Caco-2 (cell line): ENCODE measurements around the gene PARD3. TPM values are rescaled to one million over a fixed set of nuclear protein-coding genes. Genes with fewer than 3 reads are reported as not detected.

Source experiments
- BruUV-seq: library from RNA; stranded (reverse); fragments of 400-500 nt; replicated peaks from 2 replicates; lab custom pipeline; 2021; lab: Mats Ljungman, UMichigan
- CTCF ChIA-PET: fragments of 300-600 bp; sonication (Branson Sonifier 250); formaldehyde crosslinking; loops from one replicate; lab custom pipeline; 2022; ENCODE audit warnings: antibody characterized with exemption; lab: Charles Lee
- POLR2A ChIA-PET: fragments of 300-600 bp; sonication (Branson Sonifier 250); formaldehyde crosslinking; loops from one replicate; lab custom pipeline; 2022; ENCODE audit warnings: antibody characterized with exemption; lab: Charles Lee
- DNase-seq, 2 experiments: peaks; one replicate each; pipeline versions ENCODE4 v3.0.0 to v3.0.0-alpha.2; 2020 to 2022
- H3K27me3 ChIP-seq: replicated peaks from 2 replicates; pipeline ENCODE4 v1.6.0; 2011; ENCODE audit warnings: low read length; ENCODE audit not compliant: control insufficient read depth, insufficient read depth
- H3K36me3 ChIP-seq: 2 replicates; pipeline ENCODE4 v1.5.1; 2011; ENCODE audit warnings: low read length; ENCODE audit not compliant: control insufficient read depth, insufficient read depth
- H3K4me1 ChIP-seq: fragments of 250-450 bp; sonication (Bioruptor Pico); 2 replicates; pipeline ENCODE4 v1.5.1; 2020; ENCODE audit warnings: mild to moderate bottlenecking
- H3K4me3 ChIP-seq: 2 replicates; pipeline ENCODE4 v1.5.1; 2011; ENCODE audit warnings: low read depth, mild to moderate bottlenecking, control low read depth, low read length
- H3K9me3 ChIP-seq: fragments of 250-450 bp; sonication (Bioruptor Pico); 2 replicates; pipeline ENCODE4 v1.5.1; 2020; ENCODE audit warnings: mild to moderate bottlenecking, moderate library complexity
- H3K27ac Mint-ChIP-seq: one replicate; pipeline ENCODE4 v1.8.0; 2022; ENCODE audit warnings: mixed read lengths; ENCODE audit not compliant: unreplicated experiment
- H3K27me3 Mint-ChIP-seq: one replicate; pipeline ENCODE4 v1.8.0; 2022; ENCODE audit warnings: mixed read lengths; ENCODE audit not compliant: insufficient read depth, unreplicated experiment
- H3K36me3 Mint-ChIP-seq: one replicate; pipeline ENCODE4 v1.8.0; 2022; ENCODE audit warnings: mild to moderate bottlenecking, mixed read lengths; ENCODE audit not compliant: insufficient read depth, unreplicated experiment
- H3K4me1 Mint-ChIP-seq: one replicate; pipeline ENCODE4 v1.8.0; 2022; ENCODE audit warnings: low read depth, mixed read lengths; ENCODE audit not compliant: unreplicated experiment
- H3K4me3 Mint-ChIP-seq: one replicate; pipeline ENCODE4 v1.8.0; 2022; ENCODE audit warnings: mild to moderate bottlenecking, moderate library complexity, mixed read lengths; ENCODE audit not compliant: unreplicated experiment
- H3K9me3 Mint-ChIP-seq: one replicate; pipeline ENCODE4 v1.8.0; 2022; ENCODE audit warnings: mixed read lengths; ENCODE audit not compliant: unreplicated experiment
- CTCF ChIP-seq, 2 experiments: fragments of 200-600 bp in 1 of 2; IDR thresholded peaks; 1 replicate in 1 of 2; 2 replicates in 1 of 2; pipeline versions ENCODE4 v1.5.1 to v1.8.0; 2011 to 2022; ENCODE audit warnings: antibody characterized with exemption in 1 of 2, control low read depth in 1 of 2, inconsistent platforms in 1 of 2, low read depth in 1 of 2, low read length in 1 of 2, mild to moderate bottlenecking in 1 of 2, moderate library complexity in 1 of 2; ENCODE audit not compliant: insufficient read depth in 1 of 2, severe bottlenecking in 1 of 2, unreplicated experiment in 1 of 2
- intact Hi-C: fragments of 100-400 bp; cut with micrococcal nuclease; formaldehyde crosslinking; loops from one replicate; pipeline ENCODE4 v1.10.0; 2022; ENCODE audit not compliant: unreplicated experiment
- total RNA-seq: library from RNA; stranded (reverse); gene quantifications from 2 replicates; pipeline ENCODE4 v1.2.3, GENCODE V29; 2022

The PARD3 gene
- total RNA-seq, 1 experiment from 2014 or later: 80.7 TPM

GRCh38 chr10:34313353-34313752 is 501.7 kb downstream of the PARD3 start:
- Histone ChIP-seq H3K4me1 (no peaks in the 10 kb centered on the region), H3K4me3 (no peak overlapping the region), H3K9me3 (no peaks in the 10 kb centered on the region), H3K27me3 (no peaks in the 10 kb centered on the region), H3K36me3 (no peaks in the 10 kb centered on the region)
- Mint-ChIP-seq H3K9me3 (peaks cover 10% of the 10 kb centered on the region), H3K36me3 (peaks cover 6% of the 10 kb centered on the region), H3K4me3 (no peak overlapping the region), H3K4me1 (no peaks in the 10 kb centered on the region), H3K27me3 (no peaks in the 10 kb centered on the region), H3K27ac (no peak overlapping the region)
- CTCF ChIA-PET: no interaction called here
- no TSS peak for BruUV-seq
- intact Hi-C loops: no loop called here
- POLR2A ChIA-PET: no interaction called here
- DNase-seq: no peak
- TF ChIP-seq CTCF (IDR thresholded peaks at IDR 0.05; ENCODE audit: insufficient read depth in 1 of 2, low read depth in 1 of 2, low read length in 1 of 2, severe bottlenecking in 1 of 2, unreplicated experiment in 1 of 2): no peak

- no peak for TF ChIP-seq CTCF (IDR thresholded peaks at IDR 0.05; ENCODE audit: insufficient read depth in 1 of 2, low read depth in 1 of 2, low read length in 1 of 2, severe bottlenecking in 1 of 2, unreplicated experiment in 1 of 2)
- Mint-ChIP-seq H3K4me1 (no peaks in the 10 kb centered on the region), H3K4me3 (no peak overlapping the region), H3K27ac (no peak overlapping the region), H3K27me3 (no peaks in the 10 kb centered on the region), H3K9me3 (peaks cover 10% of the 10 kb centered on the region), H3K36me3 (peaks cover 11% of the 10 kb centered on the region)
- ChIA-PET POLR2A (no interaction called here), CTCF (no interaction called here)
- intact Hi-C loops: no loop called here
- H3K4me3 ChIP-seq: no peak overlapping the region
- H3K27me3 ChIP-seq: no peaks in the 10 kb centered on the region
- H3K9me3 ChIP-seq: no peaks in the 10 kb centered on the region
- no TSS peak for BruUV-seq
- DNase-seq: no peak
- no peaks in the 10 kb centered on the region for H3K4me1 ChIP-seq
- no peaks in the 10 kb centered on the region for H3K36me3 ChIP-seq
Measured at GRCh38 chr10:34311679-34312078, 503.4 kb downstream of the PARD3 start.

GRCh38 chr10:34310234-34310633 is 504.9 kb downstream of the PARD3 start:
- peaks cover 11% of the 10 kb centered on the region for H3K36me3 Mint-ChIP-seq

More at GRCh38 chr10:34310234-34310633, 504.9 kb downstream of the PARD3 start:
- no peaks in the 10 kb centered on the region for H3K9me3 ChIP-seq
- no peak for TF ChIP-seq CTCF (IDR thresholded peaks at IDR 0.05; ENCODE audit: insufficient read depth in 1 of 2, low read depth in 1 of 2, low read length in 1 of 2, severe bottlenecking in 1 of 2, unreplicated experiment in 1 of 2)
- ChIA-PET CTCF (interaction anchor here (1.2 kb wide), 1 partner anchor 9 kb away, joined by 3 read pairs; no protein-coding TSS in a partner anchor), POLR2A (no interaction called here)
- no peaks in the 10 kb centered on the region for H3K27me3 ChIP-seq
- no peak for DNase-seq
- no TSS peak for BruUV-seq
- no peak overlapping the region for H3K4me3 Mint-ChIP-seq
- no peaks in the 10 kb centered on the region for H3K27me3 Mint-ChIP-seq
- peaks cover 5% of the 10 kb centered on the region for H3K4me1 Mint-ChIP-seq
- no peaks in the 10 kb centered on the region for H3K36me3 ChIP-seq
- H3K4me1 ChIP-seq: no peaks in the 10 kb centered on the region
- intact Hi-C loops: no loop called here
- H3K27ac Mint-ChIP-seq: no peak overlapping the region
- no peak overlapping the region for H3K4me3 ChIP-seq
- peaks cover 10% of the 10 kb centered on the region for H3K9me3 Mint-ChIP-seq
